ENCODE measurements around the gene DCLRE1B.

- TF ChIP-seq EZH2 (IDR thresholded peaks at IDR 0.05; ENCODE audit: borderline replicate concordance, low read length) = no peak
- no peak for TF ChIP-seq CTCF (IDR thresholded peaks at IDR 0.05; ENCODE audit: low read length)
Observed at GRCh38 chr1:113922957-113923356, 17.8 kb downstream of the DCLRE1B start.
